HL-60 (cell line): ENCODE data around the gene PSTK.

Experiments used
- DNase-seq, 2 experiments: peaks; one replicate each; pipeline ENCODE4 v3.0.0-alpha.2; 2010 to 2020; ENCODE audit warnings: low read depth in 1 of 2, low spot score in 1 of 2
- H3K27ac ChIP-seq: fragments of 250-450 bp; sonication (Bioruptor Pico); replicated peaks from 2 replicates; pipeline ENCODE4 v1.5.1; 2020; ENCODE audit warnings: mild to moderate bottlenecking, moderate library complexity
- H3K27me3 ChIP-seq: fragments of 250-450 bp; sonication (Bioruptor Pico); 2 replicates; pipeline ENCODE4 v1.5.1; 2021; ENCODE audit warnings: mild to moderate bottlenecking, moderate library complexity; ENCODE audit not compliant: insufficient read depth, poor library complexity, severe bottlenecking
- H3K4me3 ChIP-seq: replicated peaks from 2 replicates; pipeline ENCODE4 v1.5.1; 2011; ENCODE audit warnings: mild to moderate bottlenecking, control low read depth, low read length; ENCODE audit not compliant: insufficient read depth
- CTCF ChIP-seq: IDR thresholded peaks from one replicate; pipeline ENCODE4 v1.5.1; 2011; ENCODE audit warnings: low read length, control low read depth, inconsistent platforms; ENCODE audit not compliant: insufficient read depth
- GABPA ChIP-seq: IDR thresholded peaks from 2 replicates; pipeline ENCODE4 v1.6.1; 2012; ENCODE audit warnings: low read depth
- POLR2AphosphoS5 ChIP-seq: IDR thresholded peaks from 2 replicates; pipeline ENCODE4 v1.6.1; 2012; ENCODE audit warnings: low read depth
- REST ChIP-seq: IDR thresholded peaks from 2 replicates; pipeline ENCODE4 v1.6.1; 2012; ENCODE audit warnings: low read depth; ENCODE audit not compliant: insufficient replicate concordance
- SPI1 ChIP-seq: IDR thresholded peaks from 2 replicates; pipeline ENCODE4 v1.6.1; 2012; ENCODE audit warnings: low read depth, mild to moderate bottlenecking, borderline replicate concordance

The PSTK gene

GRCh38 chr10:122990278-122990677, 10.1 kb downstream of the PSTK start:
- Histone ChIP-seq H3K27ac (no peak overlapping the region), H3K4me3 (no peak overlapping the region), H3K27me3 (no peaks in the 10 kb centered on the region)
- DNase-seq = no peak
- no peak for TF ChIP-seq REST
- TF ChIP-seq POLR2AphosphoS5 = no peak
- TF ChIP-seq SPI1 = no peak
- no peak for TF ChIP-seq CTCF
- no peak for TF ChIP-seq GABPA

- no peak for DNase-seq
- Histone ChIP-seq H3K27ac (no peak overlapping the region), H3K4me3 (no peak overlapping the region), H3K27me3 (no peaks in the 10 kb centered on the region)
- no peak for TF ChIP-seq POLR2AphosphoS5
- no peak for TF ChIP-seq GABPA
- no peak for TF ChIP-seq REST
- no peak for TF ChIP-seq CTCF
- TF ChIP-seq SPI1 = no peak
These were observed 11.9 kb downstream of the PSTK start for GRCh38 chr10:122992031-122992585.

GRCh38 chr10:122993797-122994336, 13.7 kb downstream of the PSTK start:
- DNase-seq = no peak
- H3K4me3 ChIP-seq = no peak overlapping the region
- H3K27me3 ChIP-seq = no peaks in the 10 kb centered on the region
- H3K27ac ChIP-seq = no peak overlapping the region
- TF ChIP-seq CTCF = no peak
- no peak for TF ChIP-seq SPI1
- TF ChIP-seq GABPA = no peak
- TF ChIP-seq POLR2AphosphoS5 = no peak
- no peak for TF ChIP-seq REST
